HepG2 (cell line): ENCODE results near the gene GGA1. TPM values are rescaled to one million over a fixed set of nuclear protein-coding genes. Genes with fewer than 3 reads are reported as not detected.

Experiments used
- ATF1 ChIP-seq: IDR thresholded peaks from 2 replicates; pipeline ENCODE4 v1.6.1; 2016; ENCODE audit warnings: mild to moderate bottlenecking, control low read depth
- BHLHE40 ChIP-seq: IDR thresholded peaks from 2 replicates; pipeline ENCODE4 v1.6.1; 2011; ENCODE audit warnings: low read length, improper control_type of control experiment
- CTCF ChIP-seq: sonication (generic); formaldehyde crosslinking; IDR thresholded peaks from 2 replicates; pipeline ENCODE4 v1.5.0; 2020; ENCODE audit warnings: mild to moderate bottlenecking, missing genetic modification reagents, moderate library complexity
- E2F2 ChIP-seq: sonication (generic); formaldehyde crosslinking; IDR thresholded peaks from 2 replicates; pipeline ENCODE4 v1.4.0; 2020; ENCODE audit warnings: missing genetic modification reagents, borderline replicate concordance
- FIP1L1 ChIP-seq: fragments of 200-400 bp; formaldehyde crosslinking; IDR thresholded peaks from 2 replicates; pipeline ENCODE4 v1.6.1; 2018; ENCODE audit warnings: low read depth, mild to moderate bottlenecking, low read length, moderate library complexity, borderline replicate concordance; ENCODE audit not compliant: insufficient read depth
- HOXA5 ChIP-seq: sonication (generic); formaldehyde crosslinking; IDR thresholded peaks from 2 replicates; pipeline ENCODE4 v1.4.0; 2020; ENCODE audit warnings: missing genetic modification reagents
- JARID2 ChIP-seq: sonication (generic); formaldehyde crosslinking; IDR thresholded peaks from 2 replicates; pipeline ENCODE4 v1.8.1; 2023; ENCODE audit warnings: missing genetic modification reagents, inconsistent platforms; ENCODE audit not compliant: insufficient replicate concordance
- NCOA5 ChIP-seq: sonication (generic); formaldehyde crosslinking; IDR thresholded peaks from 2 replicates; pipeline ENCODE4 v1.4.0; 2020; ENCODE audit warnings: missing genetic modification reagents
- RBAK ChIP-seq: sonication (generic); formaldehyde crosslinking; IDR thresholded peaks from 2 replicates; pipeline ENCODE4 v1.5.1; 2020; ENCODE audit warnings: mild to moderate bottlenecking, missing genetic modification reagents
- RFX5 ChIP-seq: IDR thresholded peaks from 2 replicates; pipeline ENCODE4 v1.6.1; 2011; ENCODE audit warnings: low read depth, low read length, improper control_type of control experiment
- SMAD1 ChIP-seq: sonication (generic); formaldehyde crosslinking; IDR thresholded peaks from 2 replicates; pipeline ENCODE4 v1.4.0; 2020; ENCODE audit warnings: missing genetic modification reagents, low read depth, mild to moderate bottlenecking, borderline replicate concordance
- SNAPC4 ChIP-seq: sonication (generic); formaldehyde crosslinking; IDR thresholded peaks from 2 replicates; pipeline ENCODE4 v1.4.0; 2020; ENCODE audit warnings: mild to moderate bottlenecking, missing genetic modification reagents
- SOX6 ChIP-seq, 2 experiments: fragments of 450-650 bp in 1 of 2; sonication (generic) in 1 of 2; formaldehyde crosslinking in 1 of 2; IDR thresholded peaks; 2 replicates each; pipeline versions ENCODE4 v1.4.0 to v1.6.1; 2017 to 2020; ENCODE audit warnings: antibody characterized with exemption in 1 of 2, mild to moderate bottlenecking in 1 of 2, missing genetic modification reagents in 1 of 2
- ZBTB46 ChIP-seq: sonication (generic); formaldehyde crosslinking; IDR thresholded peaks from 2 replicates; pipeline ENCODE4 v1.4.0; 2020; ENCODE audit warnings: mild to moderate bottlenecking, missing genetic modification reagents, borderline replicate concordance
- ZNF234 ChIP-seq: sonication (generic); formaldehyde crosslinking; conservative IDR thresholded peaks from 2 replicates; pipeline ENCODE4 v1.5.1; 2020; ENCODE audit warnings: mild to moderate bottlenecking, missing genetic modification reagents
- ZNF317 ChIP-seq: sonication (generic); formaldehyde crosslinking; IDR thresholded peaks from 2 replicates; pipeline ENCODE4 v1.5.0; 2020; ENCODE audit warnings: mild to moderate bottlenecking, missing genetic modification reagents
- ZNF530 ChIP-seq: sonication (generic); formaldehyde crosslinking; IDR thresholded peaks from 2 replicates; pipeline ENCODE4 v1.5.0; 2020; ENCODE audit warnings: low read depth, mild to moderate bottlenecking, missing genetic modification reagents
- ZNF605 ChIP-seq: sonication (generic); formaldehyde crosslinking; IDR thresholded peaks from 2 replicates; pipeline ENCODE4 v1.8.0; 2022; ENCODE audit warnings: mild to moderate bottlenecking, missing genetic modification reagents
- ZNF644 ChIP-seq: IDR thresholded peaks from 2 replicates; pipeline ENCODE4 v1.6.1; 2016; ENCODE audit warnings: low read depth
- ZNF841 ChIP-seq: sonication (generic); formaldehyde crosslinking; IDR thresholded peaks from 2 replicates; pipeline ENCODE4 v1.8.1; 2023; ENCODE audit warnings: missing genetic modification reagents, borderline replicate concordance
- polyA plus RNA-seq, 8 experiments: library from polyadenylated mRNA; depleted of rRNA in 3 of 8; stranded (reverse) in 7 of 8; unstranded in 1 of 8; fragments of >200 nt; fragmentation: Illumina TruSeq in 4 of 8; extraction: Trizol in 4 of 8; gene quantifications; 2 replicates each; pipeline versions ENCODE4 v1.2.1 to v1.2.3, GENCODE V29; 2011 to 2016; ENCODE audit warnings: low read depth in 4 of 8, missing spikeins in 1 of 8, mixed read lengths in 1 of 8; ENCODE audit not compliant: insufficient read depth in 1 of 8
- total RNA-seq, 5 experiments: library from RNA; depleted of rRNA; stranded (reverse); fragments of >200 nt; fragmentation: Illumina TruSeq; extraction: Trizol; gene quantifications; 2 replicates each; pipeline ENCODE4 v1.2.3, GENCODE V29; 2016; ENCODE audit warnings: low read depth in 1 of 5

GGA1 gene
- total and polyA plus RNA-seq, 2 of the 13 experiments (the other 11 are each of a cell fraction or from before 2014, with no cell fraction given), result 29.1 to 87.2 TPM

- no peak for TF ChIP-seq ZBTB46 (CRISPR knock-in tag)
- TF ChIP-seq ZNF841 (CRISPR knock-in tag), result no peak
- TF ChIP-seq SOX6 (IDR thresholded peaks at IDR 0.05), result no peak
- peak; percentile 64 for TF ChIP-seq SOX6 (CRISPR knock-in tag; IDR thresholded peaks at IDR 0.05)
- no peak for TF ChIP-seq ZNF530
- peak; percentile 25; the same call in 1 of the 2 replicates for TF ChIP-seq FIP1L1
- no peak for TF ChIP-seq E2F2 (CRISPR knock-in tag)
- TF ChIP-seq BHLHE40, result no peak
- peak; percentile 50; the same call in 1 of the 2 replicates for TF ChIP-seq ZNF605 (CRISPR knock-in tag)
- peak; percentile 70 for TF ChIP-seq CTCF
- TF ChIP-seq SNAPC4, result no peak; the same call in 1 of the 2 replicates
- no peak for TF ChIP-seq RFX5
- TF ChIP-seq NCOA5 (CRISPR knock-in tag), result no peak
- TF ChIP-seq ATF1 (CRISPR knock-in tag), result no peak
- TF ChIP-seq ZNF644, result no peak
- no peak for TF ChIP-seq ZNF234 (CRISPR knock-in tag)
- no peak for TF ChIP-seq HOXA5 (CRISPR knock-in tag)
- no peak for TF ChIP-seq JARID2 (CRISPR knock-in tag)
- peak; percentile 85 for TF ChIP-seq ZNF317 (CRISPR knock-in tag)
- 0 out of 2 replicates have a peak, but pooled peaks have one; percentile 59 for TF ChIP-seq SMAD1 (CRISPR knock-in tag)
- TF ChIP-seq RBAK, result no peak
Observed at GRCh38 chr22:37633625-37634416, 25.2 kb downstream of the GGA1 start (continued).
